NT2/D1 (cell line): ENCODE measurements around the gene MBD3L5.

ENCODE experiments used
- SUZ12 ChIP-seq: IDR thresholded peaks from 2 replicates; pipeline ENCODE4 v1.6.1; 2011; ENCODE audit not compliant: insufficient read length, insufficient read depth; ENCODE audit errors: extremely low read depth
- YY1 ChIP-seq: IDR thresholded peaks from 2 replicates; pipeline ENCODE4 v1.6.1; 2011; ENCODE audit not compliant: insufficient read length, insufficient read depth

DNA sequence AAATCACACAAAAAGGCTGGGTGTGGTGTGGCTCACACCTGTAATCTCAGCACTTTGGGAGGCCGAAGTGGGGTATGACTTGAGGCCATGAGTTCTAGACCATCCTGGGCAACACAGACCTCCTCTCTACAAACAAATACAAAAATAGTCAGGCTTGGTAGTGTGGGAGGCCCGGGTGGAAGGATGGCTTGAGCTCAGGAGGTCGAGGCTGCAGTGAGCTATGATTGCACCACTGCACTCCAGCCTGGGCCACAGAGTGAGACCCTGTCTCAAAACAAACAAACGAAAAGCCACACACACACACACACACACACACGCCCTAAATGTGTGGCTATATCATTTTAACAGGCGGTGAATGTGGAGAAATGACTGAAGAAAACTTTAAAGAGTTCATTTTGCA lies 38.2 kb downstream of the MBD3L5 start:
- no peak for TF ChIP-seq SUZ12
- no peak for TF ChIP-seq YY1
